Measurements from ENCODE around the gene UAP1L1. TPM values are rescaled to one million over a fixed set of nuclear protein-coding genes. Genes with fewer than 3 reads are reported as not detected.
"Not testable (repeated sequence)": the region's sequence is repeated elsewhere in the genome, so short reads cannot be mapped to it uniquely, and the experiment has no call there.

UAP1L1 gene
- total RNA-seq, 1 experiment from 2014 or later = 3.4 TPM

- Histone ChIP-seq H3K4me1 (replicated peaks) (no peaks in the 10 kb centered on the region), H3K27me3 (replicated peaks) (peaks cover 51% of the 10 kb centered on the region), H3K4me3 (no peak overlapping the region), H3K9me3 (replicated peaks) (no peaks in the 10 kb centered on the region), H3K27ac (no peak overlapping the region), H3K36me3 (no peaks in the 10 kb centered on the region)
- DNase-seq (ENCODE audit: low read depth in 1 of 2, low spot score in 2 of 2) = no peak
Observed at GRCh38 chr9:137056739-137057415, 20.4 kb upstream of the UAP1L1 start.

GRCh38 chr9:137057545-137057944 lies 19.8 kb upstream of the UAP1L1 start:
- H3K4me3 ChIP-seq = no peak overlapping the region
- no peak for DNase-seq (ENCODE audit: low read depth in 1 of 2, low spot score in 2 of 2)
- H3K36me3 ChIP-seq = no peaks in the 10 kb centered on the region
- peaks cover 49% of the 10 kb centered on the region for H3K27me3 ChIP-seq (replicated peaks)
- no peak overlapping the region for H3K27ac ChIP-seq
- no peaks in the 10 kb centered on the region for H3K9me3 ChIP-seq (replicated peaks)
- H3K4me1 ChIP-seq (replicated peaks) = no peaks in the 10 kb centered on the region

GRCh38 chr9:137058521-137059234 lies 18.6 kb upstream of the UAP1L1 start:
- DNase-seq (ENCODE audit: low read depth in 1 of 2, low spot score in 2 of 2) = no peak
- Histone ChIP-seq H3K27me3 (replicated peaks) (peaks cover 41% of the 10 kb centered on the region), H3K4me1 (replicated peaks) (no peaks in the 10 kb centered on the region), H3K27ac (no peak overlapping the region), H3K4me3 (no peak overlapping the region), H3K36me3 (no peaks in the 10 kb centered on the region), H3K9me3 (replicated peaks) (no peaks in the 10 kb centered on the region)

- no peak for DNase-seq (ENCODE audit: low read depth in 1 of 2, low spot score in 2 of 2)
- H3K9me3 ChIP-seq (replicated peaks) = no peaks in the 10 kb centered on the region
- H3K4me3 ChIP-seq = no peak overlapping the region
- H3K27ac ChIP-seq = no peak overlapping the region
- peaks cover 3% of the 10 kb centered on the region; the same call in 1 of the 2 replicates for H3K4me1 ChIP-seq (replicated peaks)
- peaks cover 13% of the 10 kb centered on the region for H3K27me3 ChIP-seq (replicated peaks)
- peaks cover 4% of the 10 kb centered on the region; the same call in 1 of the 2 replicates for H3K36me3 ChIP-seq
Observed at GRCh38 chr9:137062384-137062783, 14.9 kb upstream of the UAP1L1 start.

GRCh38 chr9:137062798-137063197 lies 14.5 kb upstream of the UAP1L1 start:
- not testable (repeated sequence) for H3K27ac ChIP-seq; H3K4me1 ChIP-seq (replicated peaks); H3K4me3 ChIP-seq; H3K27me3 ChIP-seq (replicated peaks); H3K36me3 ChIP-seq; H3K9me3 ChIP-seq (replicated peaks); DNase-seq (ENCODE audit: low read depth in 1 of 2, low spot score in 2 of 2)

- Histone ChIP-seq H3K27ac (no peak overlapping the region), H3K9me3 (replicated peaks) (no peaks in the 10 kb centered on the region), H3K4me3 (no peak overlapping the region)
Observed at GRCh38 chr9:137063311-137064026, 13.8 kb upstream of the UAP1L1 start.

GRCh38 chr9:137064027-137064879 lies 13.1 kb upstream of the UAP1L1 start:
- DNase-seq (ENCODE audit: low read depth in 1 of 2, low spot score in 2 of 2) = no peak
- Histone ChIP-seq H3K27me3 (replicated peaks) (no peaks in the 10 kb centered on the region), H3K9me3 (replicated peaks) (no peaks in the 10 kb centered on the region), H3K4me1 (replicated peaks) (peaks cover 9% of the 10 kb centered on the region), H3K27ac (no peak overlapping the region), H3K4me3 (no peak overlapping the region), H3K36me3 (peaks cover 7% of the 10 kb centered on the region; the same call in 1 of the 2 replicates)

More at GRCh38 chr9:137063311-137064026, 13.8 kb upstream of the UAP1L1 start:
- Histone ChIP-seq H3K36me3 (peaks cover 7% of the 10 kb centered on the region; the same call in 1 of the 2 replicates), H3K27me3 (replicated peaks) (peaks cover 2% of the 10 kb centered on the region; the same call in 1 of the 2 replicates), H3K4me1 (replicated peaks) (peaks cover 3% of the 10 kb centered on the region; the same call in 1 of the 2 replicates)
- no peak for DNase-seq (ENCODE audit: low read depth in 1 of 2, low spot score in 2 of 2)

GRCh38 chr9:137064880-137065164 lies 12.5 kb upstream of the UAP1L1 start:
- Histone ChIP-seq H3K4me1 (replicated peaks) (peaks cover 15% of the 10 kb centered on the region), H3K4me3 (no peak overlapping the region), H3K27ac (no peak overlapping the region), H3K27me3 (replicated peaks) (no peaks in the 10 kb centered on the region), H3K9me3 (replicated peaks) (no peaks in the 10 kb centered on the region), H3K36me3 (peaks cover 7% of the 10 kb centered on the region; the same call in 1 of the 2 replicates)
- no peak for DNase-seq (ENCODE audit: low read depth in 1 of 2, low spot score in 2 of 2)

- no peak for DNase-seq (ENCODE audit: low read depth in 1 of 2, low spot score in 2 of 2)
- Histone ChIP-seq H3K27me3 (replicated peaks) (no peaks in the 10 kb centered on the region), H3K4me1 (replicated peaks) (peaks cover 21% of the 10 kb centered on the region), H3K4me3 (no peak overlapping the region), H3K9me3 (replicated peaks) (0 out of 2 replicates have a peak, but pooled peaks cover 3% of the 10 kb centered on the region), H3K27ac (no peak overlapping the region), H3K36me3 (peaks cover 11% of the 10 kb centered on the region; the same call in 1 of the 2 replicates)
Observed at GRCh38 chr9:137065336-137065967, 11.9 kb upstream of the UAP1L1 start.

GRCh38 chr9:137066096-137066861 lies 11.0 kb upstream of the UAP1L1 start:
- peaks cover 11% of the 10 kb centered on the region; the same call in 1 of the 2 replicates for H3K36me3 ChIP-seq
- H3K9me3 ChIP-seq (replicated peaks) = 0 out of 2 replicates have a peak, but pooled peaks cover 3% of the 10 kb centered on the region
- H3K4me3 ChIP-seq = no peak overlapping the region
- no peak for DNase-seq (ENCODE audit: low read depth in 1 of 2, low spot score in 2 of 2)
- H3K4me1 ChIP-seq (replicated peaks) = peaks cover 29% of the 10 kb centered on the region
- H3K27ac ChIP-seq = no peak overlapping the region
- no peaks in the 10 kb centered on the region for H3K27me3 ChIP-seq (replicated peaks)

GRCh38 chr9:137067860-137068538 lies 9.3 kb upstream of the UAP1L1 start:
- H3K4me3 ChIP-seq = no peak overlapping the region
- DNase-seq (ENCODE audit: low read depth in 1 of 2, low spot score in 2 of 2) = peak; percentile 60 to 70
- peaks cover 11% of the 10 kb centered on the region; the same call in 1 of the 2 replicates for H3K36me3 ChIP-seq
- H3K4me1 ChIP-seq (replicated peaks) = peaks cover 29% of the 10 kb centered on the region
- H3K27ac ChIP-seq = no peak overlapping the region
- no peaks in the 10 kb centered on the region for H3K27me3 ChIP-seq (replicated peaks)
- 0 out of 2 replicates have a peak, but pooled peaks cover 3% of the 10 kb centered on the region for H3K9me3 ChIP-seq (replicated peaks)
